BJ (cell line): ENCODE results near the gene METAP1D. TPM values are rescaled to one million over a fixed set of nuclear protein-coding genes. Genes with fewer than 3 reads are reported as not detected.

Source experiments
- CTCF ChIA-PET: fragments of 350-600 bp; formaldehyde crosslinking; extraction: SDS; loops from one replicate; lab custom pipeline; 2021; ENCODE audit warnings: antibody characterized with exemption, inconsistent platforms; lab: Yijun Ruan, JAX
- POLR2A ChIA-PET: fragments of 300-600 bp; sonication (Branson Sonifier 250); formaldehyde crosslinking; extraction: SDS; loops from one replicate; lab custom pipeline; 2021; ENCODE audit warnings: antibody characterized with exemption; lab: Charles Lee
- DNase-seq: peaks from one replicate; pipeline ENCODE4 v3.0.0-alpha.2; 2011; ENCODE audit warnings: low read depth
- H3K27me3 ChIP-seq: 2 replicates; pipeline ENCODE4 v1.6.0; 2011; ENCODE audit warnings: low read length; ENCODE audit not compliant: control insufficient read depth, insufficient read depth
- H3K36me3 ChIP-seq: 2 replicates; pipeline ENCODE4 v1.5.1; 2011; ENCODE audit warnings: low read length; ENCODE audit not compliant: control insufficient read depth, insufficient read depth
- H3K4me3 ChIP-seq: 2 replicates; pipeline ENCODE4 v1.5.1; 2011; ENCODE audit warnings: low read depth, mild to moderate bottlenecking, control low read depth, low read length
- polyA plus RNA-seq: library from polyadenylated mRNA; depleted of rRNA; stranded (reverse); fragments of >200 nt; gene quantifications from 2 replicates; pipeline ENCODE4 v1.2.3, GENCODE V29; 2011
- TF ChIP-seq, protein P1 (sequence below): IDR thresholded peaks from 2 replicates; pipeline ENCODE4 v1.5.1; 2011; ENCODE audit warnings: low read depth, mild to moderate bottlenecking, control low read depth, inconsistent platforms, low read length, moderate library complexity; ENCODE audit not compliant: insufficient read depth

The METAP1D gene
- polyA plus RNA-seq, 1 experiment, result 4.8 TPM

DNA sequence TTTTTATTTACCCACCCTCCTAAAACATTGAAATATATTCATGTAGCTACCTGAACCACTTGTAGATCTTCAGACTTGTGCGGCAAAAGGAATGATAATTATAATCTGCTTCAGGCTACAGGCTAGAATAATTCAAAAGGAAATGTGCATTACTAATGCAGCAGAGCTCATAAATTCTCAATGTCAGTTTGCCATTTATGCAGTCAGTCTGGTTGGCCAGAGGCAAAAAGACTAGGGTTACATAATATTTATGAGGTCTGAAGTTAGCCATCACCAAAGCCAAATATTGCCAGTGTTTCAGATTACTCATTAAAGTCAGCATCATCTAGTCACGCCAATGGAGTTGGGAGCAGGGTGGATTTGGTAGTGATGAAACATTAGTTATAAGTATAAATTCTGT lies 38.9 kb downstream of the METAP1D start:
- H3K27me3 ChIP-seq, result no peaks in the 10 kb centered on the region
- POLR2A ChIA-PET, result no interaction called here
- peak; percentile 82 for DNase-seq
- CTCF ChIA-PET, result interaction anchor here (1.1 to 1.6 kb wide), 2 partner anchors 14 kb away, joined by 3 to 4 read pairs; no protein-coding TSS in a partner anchor
- TF ChIP-seq, protein P1, sequence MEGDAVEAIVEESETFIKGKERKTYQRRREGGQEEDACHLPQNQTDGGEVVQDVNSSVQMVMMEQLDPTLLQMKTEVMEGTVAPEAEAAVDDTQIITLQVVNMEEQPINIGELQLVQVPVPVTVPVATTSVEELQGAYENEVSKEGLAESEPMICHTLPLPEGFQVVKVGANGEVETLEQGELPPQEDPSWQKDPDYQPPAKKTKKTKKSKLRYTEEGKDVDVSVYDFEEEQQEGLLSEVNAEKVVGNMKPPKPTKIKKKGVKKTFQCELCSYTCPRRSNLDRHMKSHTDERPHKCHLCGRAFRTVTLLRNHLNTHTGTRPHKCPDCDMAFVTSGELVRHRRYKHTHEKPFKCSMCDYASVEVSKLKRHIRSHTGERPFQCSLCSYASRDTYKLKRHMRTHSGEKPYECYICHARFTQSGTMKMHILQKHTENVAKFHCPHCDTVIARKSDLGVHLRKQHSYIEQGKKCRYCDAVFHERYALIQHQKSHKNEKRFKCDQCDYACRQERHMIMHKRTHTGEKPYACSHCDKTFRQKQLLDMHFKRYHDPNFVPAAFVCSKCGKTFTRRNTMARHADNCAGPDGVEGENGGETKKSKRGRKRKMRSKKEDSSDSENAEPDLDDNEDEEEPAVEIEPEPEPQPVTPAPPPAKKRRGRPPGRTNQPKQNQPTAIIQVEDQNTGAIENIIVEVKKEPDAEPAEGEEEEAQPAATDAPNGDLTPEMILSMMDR, result no peak
- H3K4me3 ChIP-seq, result no peak overlapping the region
- no peaks in the 10 kb centered on the region for H3K36me3 ChIP-seq

DNA sequence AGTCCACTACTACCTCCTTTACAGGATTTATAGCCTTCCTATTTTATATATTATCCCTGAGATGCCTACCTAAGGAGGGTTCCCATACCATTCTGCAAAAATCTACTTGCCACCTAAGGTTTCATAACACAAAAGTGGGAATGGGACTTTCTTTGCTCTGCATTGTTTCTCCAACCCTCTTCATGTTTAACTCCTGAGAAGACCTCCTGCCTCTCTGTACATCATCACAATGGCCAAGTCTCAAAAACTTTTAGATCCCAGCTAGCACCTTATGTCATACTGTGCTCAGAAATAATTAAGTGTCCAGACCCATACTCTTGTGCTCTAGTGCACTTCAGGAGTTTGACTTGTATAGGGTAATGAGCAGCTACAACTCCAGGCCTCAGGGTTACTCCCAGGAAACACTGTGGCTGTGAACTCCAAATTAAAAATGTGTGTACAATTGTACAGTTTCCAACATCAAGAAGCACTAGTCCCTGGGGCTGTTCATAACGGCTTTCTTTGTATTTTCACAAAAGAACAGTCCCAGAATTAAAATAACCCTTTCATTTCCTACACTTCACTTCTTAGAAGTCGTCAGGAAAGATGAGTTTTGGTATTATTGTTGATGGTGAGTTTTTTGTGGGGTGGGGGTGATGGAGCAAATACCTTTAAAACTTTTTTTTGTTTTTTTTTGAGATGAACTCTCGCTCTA lies 39.4 kb downstream of the METAP1D start:
- POLR2A ChIA-PET, result no interaction called here
- no peak for DNase-seq
- H3K36me3 ChIP-seq, result no peaks in the 10 kb centered on the region
- TF ChIP-seq, protein P1, result no peak
- H3K27me3 ChIP-seq, result no peaks in the 10 kb centered on the region
- CTCF ChIA-PET, result interaction anchor here (1.1 to 1.6 kb wide), 2 partner anchors 13 to 15 kb away, joined by 3 to 4 read pairs; no protein-coding TSS in a partner anchor
- no peak overlapping the region for H3K4me3 ChIP-seq

DNA sequence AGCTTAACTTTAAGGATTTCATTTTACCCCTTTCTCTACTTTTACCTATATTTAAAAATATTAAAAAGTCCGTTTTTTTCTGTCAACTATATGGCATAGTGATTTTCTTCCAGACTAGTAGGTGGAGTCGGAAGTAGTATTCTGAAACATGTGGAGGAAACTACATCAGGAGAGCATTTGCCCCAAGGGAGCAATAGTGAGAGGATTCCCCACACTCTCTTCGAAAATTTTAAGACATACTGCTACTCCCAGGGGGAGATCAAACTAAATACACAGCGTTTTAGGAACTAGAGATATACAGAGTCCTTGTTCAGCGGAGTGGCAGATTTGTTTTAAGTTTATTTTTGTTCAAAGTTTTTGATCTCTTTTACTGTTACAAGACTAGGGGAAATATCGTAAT lies 40.6 kb downstream of the METAP1D start:
- H3K27me3 ChIP-seq, result no peaks in the 10 kb centered on the region
- POLR2A ChIA-PET, result no interaction called here
- CTCF ChIA-PET, result interaction anchor here (1.6 kb wide), 1 partner anchor 12 kb away, joined by 3 read pairs; no protein-coding TSS in a partner anchor
- TF ChIP-seq, protein P1, result no peak
- H3K4me3 ChIP-seq, result no peak overlapping the region
- H3K36me3 ChIP-seq, result no peaks in the 10 kb centered on the region
- DNase-seq, result no peak

DNA sequence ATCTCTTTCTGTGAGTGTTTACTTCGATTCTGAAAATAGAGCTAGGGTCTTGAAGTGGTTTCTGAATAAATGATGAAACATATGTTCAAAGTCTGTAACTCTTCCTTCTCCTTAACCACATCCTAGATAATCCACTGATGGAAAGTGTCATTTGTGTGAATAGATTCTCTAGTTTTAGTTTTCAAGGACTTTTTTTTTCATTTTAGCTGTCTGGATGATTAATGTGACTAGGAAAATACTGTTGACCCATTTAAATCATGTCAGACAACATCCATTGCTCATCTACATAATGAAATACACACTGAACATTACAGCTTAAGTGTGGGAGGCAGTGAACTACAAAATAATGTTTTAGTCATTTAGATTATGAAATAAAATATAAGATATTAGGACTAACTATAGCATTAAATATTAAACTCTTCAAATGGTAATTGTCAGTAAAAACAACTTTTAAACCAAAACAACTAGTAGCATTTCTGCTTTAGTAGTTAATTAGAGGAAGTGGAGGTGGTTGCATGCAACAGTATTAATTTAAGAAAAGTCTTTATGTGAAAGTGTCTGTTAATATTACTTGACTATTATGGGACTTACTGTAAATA lies 46.4 kb downstream of the METAP1D start:
- DNase-seq, result no peak
- no peak overlapping the region for H3K4me3 ChIP-seq
- TF ChIP-seq, protein P1, result no peak
- ChIA-PET CTCF (interaction anchor here (0.6 to 1.4 kb wide), 2 partner anchors 8 to 30 kb away, joined by 3 read pairs; no protein-coding TSS in a partner anchor), POLR2A (interaction anchor here (0.7 kb wide), 1 partner anchor 49 kb away, joined by 5 read pairs; no protein-coding TSS in a partner anchor)
- no peaks in the 10 kb centered on the region for H3K36me3 ChIP-seq
- H3K27me3 ChIP-seq, result no peaks in the 10 kb centered on the region

DNA sequence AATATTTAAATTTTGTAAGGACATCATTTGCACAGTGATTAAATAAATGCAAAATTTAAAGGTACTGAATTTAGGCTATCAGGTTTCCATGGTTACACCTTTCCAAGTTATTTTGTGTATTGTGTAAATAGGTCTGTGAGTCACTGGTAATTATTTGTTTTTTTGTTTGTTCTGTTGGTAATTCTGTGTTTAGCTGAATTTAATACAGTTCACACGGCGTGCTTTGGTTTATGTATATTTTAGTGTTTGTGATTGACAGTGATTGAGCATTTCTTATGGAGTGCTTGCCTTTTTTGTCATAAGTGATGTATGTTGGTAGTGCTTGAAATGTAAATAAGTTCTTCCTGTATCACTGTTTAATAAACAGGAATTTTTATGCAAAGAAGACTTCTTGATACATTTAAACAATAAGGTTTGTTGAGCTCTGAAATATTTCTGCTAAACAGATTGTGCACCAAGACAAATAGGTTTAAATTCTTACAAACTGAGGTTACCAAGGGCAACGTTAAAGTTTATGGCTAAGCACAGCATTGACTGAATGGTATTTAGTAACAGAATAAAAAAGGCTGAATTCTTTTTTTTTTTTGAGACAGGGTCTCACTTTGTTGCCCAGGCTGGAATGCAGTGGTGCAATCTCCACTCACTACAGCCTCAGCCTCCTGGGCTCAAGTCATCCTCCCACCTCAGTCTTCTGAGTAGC lies 47.3 kb downstream of the METAP1D start:
- Histone ChIP-seq H3K27me3 (no peaks in the 10 kb centered on the region), H3K4me3 (no peak overlapping the region), H3K36me3 (no peaks in the 10 kb centered on the region)
- ChIA-PET POLR2A (interaction anchor here (0.7 kb wide), 1 partner anchor 48 kb away, joined by 5 read pairs; no protein-coding TSS in a partner anchor), CTCF (interaction anchor here (0.6 to 1.4 kb wide), 2 partner anchors 9 to 81 kb away, joined by 3 read pairs; no protein-coding TSS in a partner anchor)
- TF ChIP-seq, protein P1, result no peak
- no peak for DNase-seq
